ENCODE measurements around the gene JMJD1C.

JMJD1C gene

DNA sequence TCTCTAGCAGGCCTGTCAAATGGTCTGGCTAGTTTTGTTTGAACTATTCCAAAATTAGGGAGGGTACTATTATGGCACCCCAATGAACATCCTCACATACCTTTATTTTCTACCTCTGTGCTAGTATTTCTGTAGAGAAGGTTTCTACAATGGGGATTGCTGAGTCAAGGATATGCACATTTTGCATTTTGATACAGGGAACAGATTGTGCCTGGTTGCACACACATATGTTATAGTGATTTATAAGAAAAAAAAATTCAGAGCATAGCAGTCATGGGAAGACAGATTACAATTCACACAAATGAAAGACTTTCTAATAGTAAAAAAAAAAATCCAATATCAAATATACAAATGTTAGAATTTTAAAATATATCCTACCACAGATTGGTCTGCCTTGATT is 346.7 kb downstream of the JMJD1C start:
- no peaks in the 10 kb centered on the region for H3K4me1 Mint-ChIP-seq
- CTCF ChIA-PET, result no interaction called here
- no peak for DNase-seq

More for the DNA sequence above, 346.7 kb downstream of the JMJD1C start:
- Mint-ChIP-seq H3K9me3 (no peaks in the 10 kb centered on the region), H3K27me3 (peaks cover 7% of the 10 kb centered on the region), H3K27ac (no peak overlapping the region), H3K4me3 (no peak overlapping the region), H3K36me3 (no peaks in the 10 kb centered on the region)
